HG02623 (cell line): ENCODE measurements around the gene HLA-DQA1.
"Not testable (repeated sequence)": the region's sequence is repeated elsewhere in the genome, so short reads cannot be mapped to it uniquely, and the experiment has no call there.

Source experiments
- ATAC-seq: cut with Tn5 transposase; IDR thresholded peaks from one replicate; pipeline ENCODE4 v1.9.1; 2021; ENCODE audit warnings: moderate library complexity; ENCODE audit not compliant: unreplicated experiment

HLA-DQA1 gene

GRCh38 chr6:32637219-32637880 is at the start of gene HLA-DQA1:
Gene HLA-DQA1 (plus strand): TSS chr6:32637406. CDS start chr6:32637459, 53 bp downstream.
- peak; percentile 80 for ATAC-seq

GRCh38 chr6:32588156-32588555 is 49.0 kb upstream of the HLA-DQA1 start:
- no peak for ATAC-seq

- peak; percentile 86 for ATAC-seq
These were observed 47.4 kb upstream of the HLA-DQA1 start, which contains the start of gene HLA-DRB1 for GRCh38 chr6:32589596-32590449. Gene HLA-DRB1 (minus strand): TSS chr6:32589848. CDS start chr6:32589742, 106 bp downstream.

- not testable (repeated sequence) for ATAC-seq
These were observed 46.5 kb upstream of the HLA-DQA1 start for GRCh38 chr6:32590713-32591112.

- no peak for ATAC-seq
These were observed 40.2 kb upstream of the HLA-DQA1 start for GRCh38 chr6:32597024-32597423.

GRCh38 chr6:32602383-32602782 is 34.8 kb upstream of the HLA-DQA1 start:
- no peak for ATAC-seq

GRCh38 chr6:32603222-32603621 is 34.0 kb upstream of the HLA-DQA1 start:
- ATAC-seq, result no peak

- no peak for ATAC-seq
These were observed 33.3 kb upstream of the HLA-DQA1 start for GRCh38 chr6:32603888-32604287.

- no peak for ATAC-seq
These were observed 32.8 kb upstream of the HLA-DQA1 start for GRCh38 chr6:32604434-32604877.

- no peak for ATAC-seq
These were observed 29.8 kb upstream of the HLA-DQA1 start for GRCh38 chr6:32607263-32607987.

- no peak for ATAC-seq
These were observed 29.3 kb upstream of the HLA-DQA1 start for GRCh38 chr6:32607988-32608298.

- no peak for ATAC-seq
These were observed 28.8 kb upstream of the HLA-DQA1 start for GRCh38 chr6:32608362-32608761.

GRCh38 chr6:32609391-32609730 is 27.8 kb upstream of the HLA-DQA1 start:
- no peak for ATAC-seq

- ATAC-seq, result peak; percentile 88
These were observed 27.2 kb upstream of the HLA-DQA1 start for GRCh38 chr6:32609731-32610640.

GRCh38 chr6:32610682-32611296 is 26.4 kb upstream of the HLA-DQA1 start:
- ATAC-seq, result no peak

GRCh38 chr6:32613475-32613874 is 23.7 kb upstream of the HLA-DQA1 start:
- no peak for ATAC-seq

- no peak for ATAC-seq
These were observed 22.7 kb upstream of the HLA-DQA1 start for GRCh38 chr6:32614366-32615081.

GRCh38 chr6:32615885-32616532 is 21.2 kb upstream of the HLA-DQA1 start:
- ATAC-seq, result no peak

- no peak for ATAC-seq
These were observed 19.5 kb upstream of the HLA-DQA1 start for GRCh38 chr6:32617751-32618150.
